Smooth muscle cell (in vitro differentiated cells): ENCODE results near the gene LYPD4. TPM values are rescaled to one million over a fixed set of nuclear protein-coding genes. Genes with fewer than 3 reads are reported as not detected.

Experiments
- DNase-seq: peaks from one replicate; lab custom pipeline; 2025; ENCODE audit not compliant: unreplicated experiment; lab: John Stamatoyannopoulos, UW
- H2AFZ ChIP-seq: fragments of 200-600 bp; sonication (generic); 2 replicates; pipeline ENCODE4 v1.6.0; 2016; ENCODE audit warnings: antibody characterized with exemption, low read depth, mild to moderate bottlenecking
- H3F3A ChIP-seq: fragments of 200-600 bp; sonication (generic); 2 replicates; pipeline ENCODE4 v1.6.0; 2017; ENCODE audit warnings: antibody characterized with exemption, low read depth
- H3K27ac ChIP-seq: fragments of 200-600 bp; sonication (generic); 2 replicates; pipeline ENCODE4 v1.5.1; 2016; ENCODE audit warnings: low read depth, mild to moderate bottlenecking
- H3K27me3 ChIP-seq: fragments of 200-600 bp; sonication (generic); 2 replicates; pipeline ENCODE4 v1.6.1; 2016; ENCODE audit warnings: low read depth, mild to moderate bottlenecking
- H3K36me3 ChIP-seq: fragments of 200-600 bp; sonication (generic); 2 replicates; pipeline ENCODE4 v1.5.1; 2016; ENCODE audit warnings: low read depth
- H3K4me1 ChIP-seq: fragments of 200-600 bp; sonication (generic); 2 replicates; pipeline ENCODE4 v1.5.1; 2016; ENCODE audit warnings: low read depth
- H3K4me2 ChIP-seq: fragments of 200-600 bp; sonication (generic); 2 replicates; pipeline ENCODE4 v1.6.0; 2016; ENCODE audit warnings: mild to moderate bottlenecking
- H3K4me3 ChIP-seq: fragments of 200-600 bp; sonication (generic); 2 replicates; pipeline ENCODE4 v1.5.1; 2016; ENCODE audit warnings: mild to moderate bottlenecking
- H3K79me2 ChIP-seq: fragments of 200-600 bp; sonication (generic); 2 replicates; pipeline ENCODE4 v1.6.0; 2016; ENCODE audit warnings: low read depth, mild to moderate bottlenecking
- H3K9ac ChIP-seq: fragments of 200-600 bp; sonication (generic); 2 replicates; pipeline ENCODE4 v1.6.0; 2016; ENCODE audit warnings: low read depth
- H3K9me3 ChIP-seq: fragments of 200-600 bp; sonication (generic); replicated peaks from 2 replicates; pipeline ENCODE4 v1.5.1; 2016; ENCODE audit warnings: low read depth
- H4K20me1 ChIP-seq: fragments of 200-600 bp; sonication (generic); 2 replicates; pipeline ENCODE4 v1.6.0; 2016; ENCODE audit warnings: low read depth
- CTCF ChIP-seq: fragments of 200-600 bp; sonication (generic); IDR thresholded peaks from 2 replicates; pipeline ENCODE4 v1.5.1; 2017; ENCODE audit warnings: borderline replicate concordance, mild to moderate bottlenecking, antibody characterized with exemption; ENCODE audit not compliant: insufficient read depth, poor library complexity, severe bottlenecking
- WGBS: methylation state at CpG from one replicate; pipeline ENCODE4 v1.1.7; 2016; ENCODE audit warnings: low lambda C conversion rate; 5-methylcytosine and 5-hydroxymethylcytosine counted together
- polyA plus RNA-seq: library from polyadenylated mRNA; unstranded; fragments of >200 nt; fragmentation: Nextera tagmentation; extraction: Ambion mirVana; gene quantifications from 2 replicates; pipeline ENCODE4 v1.2.1, GENCODE V29; 2016
- total RNA-seq: library from RNA; depleted of rRNA; stranded (reverse); fragments of >200 nt; gene quantifications from 2 replicates; pipeline ENCODE4 v1.2.3, GENCODE V29; 2014

Gene LYPD4
- total and polyA plus RNA-seq, 2 experiments from 2014 or later: not detected

- DNase-seq: no peak
- Histone ChIP-seq H3K9me3 (no peaks in the 10 kb centered on the region), H3F3A (peaks cover 5% of the 10 kb centered on the region), H3K9ac (no peak overlapping the region), H3K27me3 (peaks cover 5% of the 10 kb centered on the region), H3K36me3 (peaks cover 5% of the 10 kb centered on the region), H3K27ac (peak overlapping the region; percentile 31), H3K79me2 (peaks cover 42% of the 10 kb centered on the region), H3K4me1 (peaks cover 21% of the 10 kb centered on the region), H3K4me3 (peak overlapping the region; percentile 46), H2AFZ (no peak overlapping the region), H4K20me1 (peaks cover 38% of the 10 kb centered on the region), H3K4me2 (peak overlapping the region; percentile 82)
- WGBS: 4% methylated on average over 8 of the region's 8 CpGs
- no peak for TF ChIP-seq CTCF
These were observed 14.7 kb upstream of the LYPD4 start for GRCh38 chr19:41859213-41859617.

- no peaks in the 10 kb centered on the region for H3K36me3 ChIP-seq
- H3K4me2 ChIP-seq: no peak overlapping the region
- H3K27me3 ChIP-seq: peaks cover 41% of the 10 kb centered on the region
- DNase-seq: no peak
- H3K4me1 ChIP-seq: no peaks in the 10 kb centered on the region
- H3K9ac ChIP-seq: no peak overlapping the region
- H3K9me3 ChIP-seq: no peaks in the 10 kb centered on the region
- H3K79me2 ChIP-seq: no peaks in the 10 kb centered on the region
- H2AFZ ChIP-seq: no peak overlapping the region
- H3F3A ChIP-seq: no peaks in the 10 kb centered on the region
- H3K27ac ChIP-seq: no peak overlapping the region
- WGBS: 50% methylated on average over 2 of the region's 2 CpGs
- TF ChIP-seq CTCF: no peak
- no peak overlapping the region for H3K4me3 ChIP-seq
- no peaks in the 10 kb centered on the region for H4K20me1 ChIP-seq
These were observed 9.3 kb upstream of the LYPD4 start for GRCh38 chr19:41853768-41854167.

GRCh38 chr19:41853344-41853743 lies 8.9 kb upstream of the LYPD4 start:
- TF ChIP-seq CTCF: no peak
- 86% methylated on average over 2 of the region's 2 CpGs for WGBS
- Histone ChIP-seq H3K79me2 (no peaks in the 10 kb centered on the region), H4K20me1 (no peaks in the 10 kb centered on the region), H3K36me3 (no peaks in the 10 kb centered on the region), H3K4me1 (no peaks in the 10 kb centered on the region), H3K9me3 (no peaks in the 10 kb centered on the region), H3K4me3 (no peak overlapping the region), H2AFZ (no peak overlapping the region), H3K27ac (no peak overlapping the region), H3K27me3 (peaks cover 41% of the 10 kb centered on the region), H3F3A (no peaks in the 10 kb centered on the region), H3K9ac (no peak overlapping the region), H3K4me2 (no peak overlapping the region)
- no peak for DNase-seq

GRCh38 chr19:41851456-41851855 lies 7.0 kb upstream of the LYPD4 start:
- Histone ChIP-seq H2AFZ (no peak overlapping the region), H3K27me3 (peaks cover 41% of the 10 kb centered on the region), H3K4me2 (no peak overlapping the region), H3K4me3 (no peak overlapping the region), H3F3A (no peaks in the 10 kb centered on the region), H3K27ac (no peak overlapping the region), H3K4me1 (no peaks in the 10 kb centered on the region), H3K79me2 (no peaks in the 10 kb centered on the region), H3K9me3 (no peaks in the 10 kb centered on the region), H3K36me3 (no peaks in the 10 kb centered on the region), H4K20me1 (no peaks in the 10 kb centered on the region), H3K9ac (no peak overlapping the region)
- DNase-seq: no peak
- WGBS: 66% methylated on average over 4 of the region's 4 CpGs
- TF ChIP-seq CTCF: no peak
